H54 (cell line): ENCODE measurements around the gene ADGRG3.

Experiments used
- DNase-seq: peaks from one replicate; pipeline ENCODE4 v3.0.0; 2011; ENCODE audit warnings: low spot score, mixed read lengths; ENCODE audit not compliant: insufficient read length
- FAIRE-seq: peaks from 3 replicates; lab custom pipeline; 2011; peaks lifted over from hg19 to GRCh38; lab: Jason Lieb, UNC
- POLR2A ChIP-seq: IDR thresholded peaks from 2 replicates; pipeline ENCODE4 v1.6.1; 2011; ENCODE audit warnings: low read depth, mild to moderate bottlenecking, low read length

ADGRG3 gene

GRCh38 chr16:57692636-57693035, 24.5 kb downstream of the ADGRG3 start:
- no peak for FAIRE-seq
- TF ChIP-seq POLR2A: no peak

GRCh38 chr16:57693550-57693949, 25.4 kb downstream of the ADGRG3 start:
- FAIRE-seq: no peak
- no peak for TF ChIP-seq POLR2A

More at GRCh38 chr16:57692636-57693035, 24.5 kb downstream of the ADGRG3 start:
- no peak for DNase-seq

GRCh38 chr16:57694231-57694724, 26.2 kb downstream of the ADGRG3 start:
- FAIRE-seq (no peak), DNase-seq (no peak)
- TF ChIP-seq POLR2A: no peak

More at GRCh38 chr16:57693550-57693949, 25.4 kb downstream of the ADGRG3 start:
- DNase-seq: no peak

GRCh38 chr16:57694725-57695679, 26.9 kb downstream of the ADGRG3 start, which contains the start of gene DRC7:
DRC7 (plus strand) TSS chr16:57694806; CDS start chr16:57697950, 3,144 bp downstream.
- DNase-seq (peak; percentile 86), FAIRE-seq (no peak)
- no peak for TF ChIP-seq POLR2A

GRCh38 chr16:57695680-57696069, 27.6 kb downstream of the ADGRG3 start:
- TF ChIP-seq POLR2A: no peak
- DNase-seq: no peak
- no peak for FAIRE-seq

- no peak for FAIRE-seq
- TF ChIP-seq POLR2A: no peak
- DNase-seq: no peak
Observed at GRCh38 chr16:57696240-57696639, 28.1 kb downstream of the ADGRG3 start.

- DNase-seq: no peak
- no peak for TF ChIP-seq POLR2A
- FAIRE-seq: no peak
Observed at GRCh38 chr16:57697896-57698537, 29.9 kb downstream of the ADGRG3 start.

GRCh38 chr16:57698812-57699405, 30.8 kb downstream of the ADGRG3 start:
- DNase-seq (no peak), FAIRE-seq (no peak)
- TF ChIP-seq POLR2A: no peak

- no peak for TF ChIP-seq POLR2A
- no peak for FAIRE-seq
- DNase-seq: no peak
Observed at GRCh38 chr16:57699481-57699880, 31.4 kb downstream of the ADGRG3 start.

- no peak for FAIRE-seq
Observed at GRCh38 chr16:57699899-57700298, 31.8 kb downstream of the ADGRG3 start.

GRCh38 chr16:57700781-57701551, 32.9 kb downstream of the ADGRG3 start:
- FAIRE-seq: no peak
- no peak for DNase-seq
- no peak for TF ChIP-seq POLR2A

More at GRCh38 chr16:57699899-57700298, 31.8 kb downstream of the ADGRG3 start:
- TF ChIP-seq POLR2A: no peak
- DNase-seq: no peak

- FAIRE-seq: no peak
- no peak for DNase-seq
- TF ChIP-seq POLR2A: no peak
Observed at GRCh38 chr16:57701759-57702371, 33.8 kb downstream of the ADGRG3 start.
